H9 (cell line): Measurements from ENCODE around the gene RBM33. TPM values are rescaled to one million over a fixed set of nuclear protein-coding genes. Genes with fewer than 3 reads are reported as not detected.

Experiments
- DNase-seq: peaks from one replicate; pipeline ENCODE4 v3.0.0-alpha.2; 2017
- H2AFZ ChIP-seq: one replicate; pipeline ENCODE4 v1.6.1; 2013; ENCODE audit warnings: mild to moderate bottlenecking, low read length, control low read depth, moderate library complexity
- H2AK5ac ChIP-seq: 2 replicates; pipeline ENCODE4 v1.6.1; 2013; ENCODE audit warnings: low read length, control low read depth, mixed read lengths; ENCODE audit not compliant: insufficient read length
- H2BK120ac ChIP-seq: one replicate; pipeline ENCODE4 v1.6.1; 2013; ENCODE audit warnings: low read depth, mild to moderate bottlenecking, low read length, control low read depth, inconsistent platforms; ENCODE audit not compliant: poor library complexity, severe bottlenecking
- H2BK12ac ChIP-seq: 2 replicates; pipeline ENCODE4 v1.6.1; 2013; ENCODE audit warnings: low read length, control low read depth, mixed read lengths, low read depth; ENCODE audit not compliant: insufficient read length
- H2BK15ac ChIP-seq: 2 replicates; pipeline ENCODE4 v1.6.1; 2013; ENCODE audit warnings: low read depth, low read length, control low read depth
- H2BK20ac ChIP-seq: one replicate; pipeline ENCODE4 v1.6.1; 2013; ENCODE audit warnings: low read depth, mild to moderate bottlenecking, low read length, control low read depth, inconsistent platforms; ENCODE audit not compliant: poor library complexity, severe bottlenecking
- H2BK5ac ChIP-seq: 2 replicates; pipeline ENCODE4 v1.6.1; 2013; ENCODE audit warnings: low read length, control low read depth, mixed read lengths; ENCODE audit not compliant: insufficient read length
- H3K14ac ChIP-seq: 2 replicates; pipeline ENCODE4 v1.6.1; 2013; ENCODE audit warnings: low read length, control low read depth; ENCODE audit not compliant: insufficient read depth
- H3K18ac ChIP-seq: 2 replicates; pipeline ENCODE4 v1.6.1; 2013; ENCODE audit warnings: low read depth, mild to moderate bottlenecking, mixed read lengths, low read length, control low read depth; ENCODE audit not compliant: insufficient read length
- H3K23ac ChIP-seq: 2 replicates; pipeline ENCODE4 v1.6.1; 2013; ENCODE audit warnings: low read length, control low read depth, mixed read lengths, low read depth; ENCODE audit not compliant: insufficient read length
- H3K23me2 ChIP-seq: 2 replicates; pipeline ENCODE4 v1.6.1; 2013; ENCODE audit warnings: low read depth, mild to moderate bottlenecking, mixed read lengths, low read length, control low read depth; ENCODE audit not compliant: insufficient read length, poor library complexity, severe bottlenecking
- H3K27ac ChIP-seq: 2 replicates; pipeline ENCODE4 v1.5.1; 2013; ENCODE audit warnings: low read length, control low read depth, mixed read lengths, low read depth; ENCODE audit not compliant: insufficient read length
- H3K27me3 ChIP-seq: 2 replicates; pipeline ENCODE4 v1.6.1; 2013; ENCODE audit warnings: low read length, control low read depth, inconsistent platforms; ENCODE audit not compliant: insufficient read depth
- H3K4ac ChIP-seq: 2 replicates; pipeline ENCODE4 v1.6.1; 2013; ENCODE audit warnings: low read depth, mild to moderate bottlenecking, control low read depth, inconsistent platforms, low read length, moderate library complexity
- H3K4me1 ChIP-seq: 2 replicates; pipeline ENCODE4 v1.6.1; 2013; ENCODE audit warnings: low read length, control low read depth, inconsistent platforms; ENCODE audit not compliant: insufficient read depth
- H3K4me2 ChIP-seq: 2 replicates; pipeline ENCODE4 v1.6.1; 2013; ENCODE audit warnings: low read length, control low read depth, mixed read lengths; ENCODE audit not compliant: insufficient read length, insufficient read depth
- H3K56ac ChIP-seq: 2 replicates; pipeline ENCODE4 v1.6.1; 2013; ENCODE audit warnings: low read depth, mild to moderate bottlenecking, mixed read lengths, low read length, control low read depth; ENCODE audit not compliant: insufficient read length
- H3K79me1 ChIP-seq: 2 replicates; pipeline ENCODE4 v1.6.1; 2013; ENCODE audit warnings: low read depth, mild to moderate bottlenecking, moderate library complexity, low read length, control low read depth, inconsistent platforms; ENCODE audit not compliant: insufficient read depth, poor library complexity, severe bottlenecking
- H3K79me2 ChIP-seq: 2 replicates; pipeline ENCODE4 v1.6.1; 2013; ENCODE audit warnings: low read length, control low read depth, inconsistent platforms; ENCODE audit not compliant: insufficient read depth
- H3K9ac ChIP-seq: 2 replicates; pipeline ENCODE4 v1.6.1; 2013; ENCODE audit warnings: low read length, control low read depth, mixed read lengths; ENCODE audit not compliant: insufficient read length; ENCODE audit errors: extremely low read depth
- H3K9me3 ChIP-seq: one replicate; pipeline ENCODE4 v1.6.1; 2013; ENCODE audit warnings: low read depth, low read length, inconsistent platforms; ENCODE audit not compliant: control insufficient read depth
- H3T11ph ChIP-seq: one replicate; pipeline ENCODE4 v1.6.1; 2013; ENCODE audit warnings: mild to moderate bottlenecking, low read length, control low read depth, inconsistent platforms
- H4K20me1 ChIP-seq: one replicate; pipeline ENCODE4 v1.6.1; 2013; ENCODE audit not compliant: control insufficient read depth, insufficient read length, insufficient read depth
- H4K5ac ChIP-seq: 2 replicates; pipeline ENCODE4 v1.6.1; 2013; ENCODE audit warnings: low read depth, mild to moderate bottlenecking, mixed read lengths, low read length, control low read depth; ENCODE audit not compliant: insufficient read length
- H4K8ac ChIP-seq: replicated peaks from 2 replicates; pipeline ENCODE4 v1.6.1; 2013; ENCODE audit warnings: low read length, control low read depth, mixed read lengths, low read depth; ENCODE audit not compliant: insufficient read length
- H4K91ac ChIP-seq: 2 replicates; pipeline ENCODE4 v1.6.1; 2013; ENCODE audit warnings: low read depth, mild to moderate bottlenecking, moderate library complexity, mixed read lengths, low read length, control low read depth; ENCODE audit not compliant: insufficient read length
- H3K27ac Mint-ChIP-seq, 3 experiments: 2 replicates in 2 of 3; 3 replicates in 1 of 3; pipeline ENCODE4 v1.8.0; 2020 to 2021; ENCODE audit warnings: mixed read lengths in 3 of 3, mild to moderate bottlenecking in 1 of 3, moderate library complexity in 1 of 3
- H3K27me3 Mint-ChIP-seq: 2 replicates; pipeline ENCODE4 v1.8.0; 2021; ENCODE audit warnings: low read depth, mild to moderate bottlenecking, moderate library complexity, mixed read lengths
- H3K36me3 Mint-ChIP-seq, 3 experiments: 2 replicates in 2 of 3; 3 replicates in 1 of 3; pipeline ENCODE4 v1.8.0; 2020 to 2021; ENCODE audit warnings: low read depth in 3 of 3, mixed read lengths in 3 of 3; ENCODE audit not compliant: insufficient read depth in 1 of 3
- H3K4me1 Mint-ChIP-seq, 2 experiments: 2 replicates each; pipeline ENCODE4 v1.8.0; 2020; ENCODE audit warnings: mixed read lengths in 2 of 2
- H3K4me3 Mint-ChIP-seq, 2 experiments: 2 replicates in 1 of 2; 3 replicates in 1 of 2; pipeline ENCODE4 v1.8.0; 2020 to 2021; ENCODE audit warnings: mild to moderate bottlenecking in 2 of 2, mixed read lengths in 2 of 2, moderate library complexity in 1 of 2
- H3K9me3 Mint-ChIP-seq, 2 experiments: 2 replicates in 1 of 2; 3 replicates in 1 of 2; pipeline ENCODE4 v1.8.0; 2020; ENCODE audit warnings: mild to moderate bottlenecking in 2 of 2, mixed read lengths in 2 of 2, moderate library complexity in 1 of 2
- CTCF ChIP-seq: fragments of 200-600 bp; sonication (generic); conservative IDR thresholded peaks from 3 replicates; pipeline ENCODE4 v1.8.0; 2021; ENCODE audit warnings: antibody characterized with exemption, mild to moderate bottlenecking
- WGBS: extraction: QIAGEN DNeasy Blood & Tissue Kit; methylation state at CpG from one replicate; pipeline ENCODE4 v1.1.7; 2013; ENCODE audit warnings: missing lambda C conversion rate, low lambda C conversion rate, mixed read lengths; ENCODE audit not compliant: insufficient read length; ENCODE audit errors: extremely low coverage; 5-methylcytosine and 5-hydroxymethylcytosine counted together
- total RNA-seq: library from RNA; stranded (reverse); gene quantifications from 2 replicates; pipeline ENCODE4 v1.2.1, GENCODE V29; 2021

Gene RBM33
- total RNA-seq, 1 experiment from 2014 or later: 71.3 TPM

- Histone ChIP-seq H2AFZ (no peak overlapping the region), H4K91ac (no peak overlapping the region), H4K5ac (no peak overlapping the region), H4K20me1 (no peaks in the 10 kb centered on the region), H2BK120ac (no peak overlapping the region), H2BK15ac (no peak overlapping the region), H3K9me3 (no peaks in the 10 kb centered on the region), H2BK12ac (no peak overlapping the region), H4K8ac (no peak overlapping the region), H3K27ac (no peak overlapping the region), H3K56ac (no peak overlapping the region), H3K4ac (no peak overlapping the region), H3K9ac (no peak overlapping the region), H2BK20ac (no peak overlapping the region), H3K4me1 (no peaks in the 10 kb centered on the region; the same call in 1 of the 2 replicates), H3K23me2 (peaks cover 10% of the 10 kb centered on the region), H3T11ph (no peak overlapping the region), H3K23ac (no peak overlapping the region), H3K79me2 (no peaks in the 10 kb centered on the region), H3K79me1 (no peaks in the 10 kb centered on the region), H3K14ac (no peak overlapping the region), H2AK5ac (no peak overlapping the region), H3K4me2 (peak overlapping the region; percentile 18), H3K18ac (no peak overlapping the region), H2BK5ac (no peak overlapping the region), H3K27me3 (peaks cover 61% of the 10 kb centered on the region)
- Mint-ChIP-seq H3K4me1 (peaks cover 19 to 30% of the 10 kb centered on the region in 2 experiments), H3K9me3 (peaks cover 2 to 8% of the 10 kb centered on the region in 2 experiments; a peak in 2 of 5 replicates), H3K36me3 (peaks cover 0 to 3% (median 0%) of the 10 kb centered on the region in 3 experiments; a peak in 3 of 7 replicates), H3K27ac (no peak overlapping the region), H3K4me3 (no peak overlapping the region; a peak in 1 of 5 replicates), H3K27me3 (peaks cover 91% of the 10 kb centered on the region)
- DNase-seq: no peak
- no CpG with 5 or more reads among the region's 70 CpGs for WGBS
- no peak for TF ChIP-seq CTCF
Measured at GRCh38 chr7:155802906-155803417, 158.5 kb downstream of the RBM33 start.
